GM21381 (cell line): Measurements from ENCODE around the gene GZMM.
"Not testable (repeated sequence)": the region's sequence is repeated elsewhere in the genome, so short reads cannot be mapped to it uniquely, and the experiment has no call there.

Experiments
- ATAC-seq: cut with Tn5 transposase; IDR thresholded peaks from one replicate; pipeline ENCODE4 v1.9.1; 2021; ENCODE audit warnings: mild to moderate bottlenecking, moderate library complexity; ENCODE audit not compliant: unreplicated experiment

GZMM gene

DNA sequence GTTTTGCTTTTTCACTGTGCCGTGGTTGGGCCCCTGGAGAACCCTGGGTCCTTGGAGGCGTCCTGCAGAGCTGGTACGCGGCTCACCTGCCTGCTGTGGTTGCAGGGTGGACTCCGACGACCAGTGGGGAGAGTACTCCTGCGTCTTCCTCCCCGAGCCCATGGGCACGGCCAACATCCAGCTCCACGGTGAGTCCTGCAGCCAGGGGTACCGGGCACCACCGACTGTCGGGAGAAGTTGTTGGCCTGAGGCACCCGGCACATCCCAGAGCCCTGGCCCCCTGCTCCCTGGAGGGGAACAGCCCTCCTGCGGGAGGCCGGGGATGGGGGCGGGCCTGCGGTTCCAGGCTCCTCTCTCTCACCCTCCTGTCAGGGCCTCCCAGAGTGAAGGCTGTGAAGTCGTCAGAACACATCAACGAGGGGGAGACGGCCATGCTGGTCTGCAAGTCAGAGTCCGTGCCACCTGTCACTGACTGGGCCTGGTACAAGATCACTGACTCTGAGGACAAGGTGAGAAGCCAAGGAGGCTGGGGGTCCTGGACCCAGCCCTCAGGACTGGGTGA is 36.5 kb downstream of the GZMM start:
- no peak for ATAC-seq

DNA sequence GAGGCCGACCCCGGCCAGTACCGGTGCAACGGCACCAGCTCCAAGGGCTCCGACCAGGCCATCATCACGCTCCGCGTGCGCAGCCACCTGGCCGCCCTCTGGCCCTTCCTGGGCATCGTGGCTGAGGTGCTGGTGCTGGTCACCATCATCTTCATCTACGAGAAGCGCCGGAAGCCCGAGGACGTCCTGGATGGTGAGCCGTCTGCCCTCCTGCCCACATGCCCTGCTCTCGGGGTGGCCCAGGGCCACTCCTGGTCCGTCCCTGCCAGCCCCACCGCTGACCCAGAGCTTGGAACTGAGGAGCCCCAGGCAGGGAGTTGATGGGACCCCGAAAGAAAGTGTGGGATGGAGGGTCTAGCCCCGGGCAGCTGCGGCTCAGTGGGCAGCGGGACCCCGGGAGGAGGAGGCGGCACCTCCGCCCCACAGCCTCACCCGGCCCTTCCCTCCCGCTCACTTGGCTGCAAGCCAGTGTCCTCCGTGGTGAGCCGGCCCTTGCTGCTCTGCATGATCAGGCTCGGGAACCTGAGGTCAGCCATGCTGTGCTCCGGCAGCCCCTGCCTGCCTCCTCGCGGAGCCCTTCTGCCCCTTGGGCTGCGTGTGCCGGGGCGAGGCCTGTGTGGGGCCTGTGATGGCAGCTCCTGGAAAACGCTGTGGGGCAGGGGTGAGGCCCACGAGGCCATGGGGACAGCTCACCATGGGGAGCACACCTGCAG is 37.7 kb downstream of the GZMM start:
- ATAC-seq, result no peak

DNA sequence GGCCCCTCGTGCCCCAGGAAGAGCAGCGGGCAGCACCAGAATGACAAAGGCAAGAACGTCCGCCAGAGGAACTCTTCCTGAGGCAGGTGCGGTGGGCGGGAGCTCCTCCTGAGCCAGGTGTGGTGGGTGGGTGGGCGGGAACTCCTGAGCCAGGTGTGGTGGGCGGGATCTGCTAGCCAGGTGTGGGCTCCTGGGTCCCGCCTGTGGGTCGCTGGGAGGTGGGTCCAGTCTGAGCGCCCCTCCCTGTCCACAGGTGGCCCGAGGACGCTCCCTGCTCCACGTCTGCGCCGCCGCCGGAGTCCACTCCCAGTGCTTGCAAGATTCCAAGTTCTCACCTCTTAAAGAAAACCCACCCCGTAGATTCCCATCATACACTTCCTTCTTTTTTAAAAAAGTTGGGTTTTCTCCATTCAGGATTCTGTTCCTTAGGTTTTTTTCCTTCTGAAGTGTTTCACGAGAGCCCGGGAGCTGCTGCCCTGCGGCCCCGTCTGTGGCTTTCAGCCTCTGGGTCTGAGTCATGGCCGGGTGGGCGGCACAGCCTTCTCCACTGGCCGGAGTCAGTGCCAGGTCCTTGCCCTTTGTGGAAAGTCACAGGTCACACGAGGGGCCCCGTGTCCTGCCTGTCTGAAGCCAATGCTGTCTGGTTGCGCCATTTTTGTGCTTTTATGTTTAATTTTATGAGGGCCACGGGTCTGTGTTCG is 38.8 kb downstream of the GZMM start:
- ATAC-seq, result no peak

DNA sequence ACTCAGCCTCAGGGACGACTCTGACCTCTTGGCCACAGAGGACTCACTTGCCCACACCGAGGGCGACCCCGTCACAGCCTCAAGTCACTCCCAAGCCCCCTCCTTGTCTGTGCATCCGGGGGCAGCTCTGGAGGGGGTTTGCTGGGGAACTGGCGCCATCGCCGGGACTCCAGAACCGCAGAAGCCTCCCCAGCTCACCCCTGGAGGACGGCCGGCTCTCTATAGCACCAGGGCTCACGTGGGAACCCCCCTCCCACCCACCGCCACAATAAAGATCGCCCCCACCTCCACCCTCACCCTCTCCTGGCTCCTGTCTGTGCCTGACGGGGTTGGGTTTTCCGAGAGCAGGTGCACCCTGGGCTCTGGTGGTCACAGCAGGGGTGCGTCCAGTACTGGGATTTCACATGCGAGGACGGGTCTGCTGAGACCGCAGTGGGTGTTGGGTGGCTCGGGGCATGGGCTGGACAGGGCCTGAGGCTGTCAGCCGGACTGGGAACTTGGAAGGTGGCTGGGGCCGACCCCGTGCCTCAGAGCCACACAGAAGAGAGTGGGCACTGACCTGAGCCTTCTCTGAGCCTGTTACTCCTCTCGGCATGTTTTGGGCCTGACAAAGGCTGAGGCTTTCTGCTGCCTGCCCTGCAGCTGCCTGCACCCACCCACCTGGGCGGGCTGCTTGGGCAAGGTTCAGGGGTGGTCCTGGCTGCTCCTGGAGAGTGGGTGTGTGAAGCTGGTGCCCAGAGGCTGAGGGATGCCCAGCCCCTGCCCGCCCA is 39.5 kb downstream of the GZMM start:
- ATAC-seq, result no peak

DNA sequence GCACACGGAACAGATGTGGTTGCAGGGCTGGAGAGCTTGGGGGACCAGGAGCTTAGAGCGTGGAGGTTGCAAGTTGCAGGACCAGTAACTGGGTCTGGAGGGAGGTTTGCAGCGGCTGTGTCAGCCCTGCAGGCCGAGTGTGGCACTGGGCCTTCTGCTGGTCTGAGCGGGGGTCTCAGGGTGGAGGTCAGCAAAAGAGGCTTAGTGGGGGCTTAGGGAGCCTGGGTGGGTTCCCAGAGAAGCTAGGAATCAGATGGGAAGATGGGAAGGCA is 40.1 kb downstream of the GZMM start:
- ATAC-seq, result no peak

DNA sequence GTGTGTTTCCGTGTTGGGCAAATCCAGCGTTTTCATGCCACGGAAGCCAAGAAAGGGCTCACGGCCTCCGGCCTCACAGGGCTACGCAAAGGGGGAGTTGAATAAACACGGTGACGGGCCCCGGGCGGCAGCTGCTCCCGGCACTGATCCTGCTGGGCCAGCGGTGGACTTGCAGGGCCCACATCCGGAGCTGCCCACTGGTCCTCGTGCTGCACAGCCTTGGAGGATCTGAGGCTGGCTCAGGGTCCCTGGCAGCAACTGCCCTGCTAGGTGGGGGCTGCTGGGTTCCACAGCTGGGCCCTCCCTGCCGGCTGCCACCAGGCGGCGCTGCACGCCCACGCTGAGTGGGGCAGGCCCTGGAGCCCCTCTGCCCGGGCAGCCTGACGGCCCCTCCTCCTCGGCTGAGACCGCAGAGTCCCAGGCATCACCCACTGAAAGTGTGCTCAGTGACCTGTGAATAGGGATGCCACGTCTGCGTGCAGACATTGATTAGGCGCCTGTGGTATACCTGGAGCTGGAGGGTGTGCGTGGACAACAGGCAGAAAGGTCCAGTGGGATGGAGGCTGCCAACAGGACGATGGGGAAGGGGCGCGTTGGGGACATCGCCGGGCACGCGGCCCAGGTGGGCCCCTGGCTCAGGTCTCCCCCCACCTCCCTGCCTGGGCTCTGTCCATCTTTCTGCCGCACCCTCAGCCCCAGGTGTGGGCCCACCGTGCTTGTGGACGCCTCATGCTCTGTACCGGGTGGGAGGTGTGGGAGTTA is 40.6 kb downstream of the GZMM start:
- no peak for ATAC-seq

DNA sequence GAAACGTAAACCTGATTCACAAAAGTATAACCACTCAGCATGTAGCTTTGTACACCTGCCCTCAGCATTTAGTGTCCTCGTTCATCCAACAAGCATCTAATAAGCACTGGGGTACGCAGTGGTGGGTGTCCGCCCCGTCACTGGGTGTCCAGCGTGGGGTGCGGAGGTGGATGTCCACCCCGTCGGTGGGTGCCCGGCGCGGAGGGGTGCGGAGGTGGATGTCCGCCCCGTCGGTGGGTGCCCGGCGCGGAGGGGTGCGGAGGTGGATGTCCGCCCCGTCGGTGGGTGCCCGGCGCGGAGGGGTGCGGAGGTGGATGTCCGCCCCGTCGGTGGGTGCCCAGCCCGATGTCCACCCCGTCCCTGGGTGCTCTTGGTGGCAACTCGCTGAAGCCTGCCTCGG is 41.3 kb downstream of the GZMM start:
- not testable (repeated sequence) for ATAC-seq

DNA sequence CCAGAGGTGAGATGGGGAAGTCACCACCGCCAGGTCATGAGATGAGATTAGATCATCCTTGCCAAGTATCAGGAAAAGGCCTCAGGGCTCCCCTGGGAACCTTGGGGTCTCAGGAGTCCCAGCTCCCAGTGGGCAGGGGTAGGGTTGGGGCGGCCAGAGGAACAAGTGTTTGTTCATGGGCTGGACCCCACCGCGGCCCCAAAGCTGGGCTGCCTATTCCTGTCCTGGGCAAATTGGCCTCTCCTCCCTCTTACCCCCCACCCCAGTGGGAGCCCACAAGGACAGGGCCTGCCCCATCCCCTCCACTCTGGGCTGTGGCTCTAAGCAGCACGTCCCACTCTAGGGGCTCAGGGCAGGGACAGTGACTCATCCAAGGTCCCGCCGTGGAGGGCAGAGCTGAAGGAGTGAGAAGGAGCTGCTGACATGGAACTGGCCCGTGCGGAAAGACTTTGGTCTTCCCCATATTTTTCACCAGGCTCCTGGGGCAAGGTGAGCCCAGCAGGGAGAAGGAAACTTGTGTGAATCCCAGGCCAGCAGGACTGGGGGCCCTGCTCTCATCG is 41.8 kb downstream of the GZMM start:
- ATAC-seq, result no peak

DNA sequence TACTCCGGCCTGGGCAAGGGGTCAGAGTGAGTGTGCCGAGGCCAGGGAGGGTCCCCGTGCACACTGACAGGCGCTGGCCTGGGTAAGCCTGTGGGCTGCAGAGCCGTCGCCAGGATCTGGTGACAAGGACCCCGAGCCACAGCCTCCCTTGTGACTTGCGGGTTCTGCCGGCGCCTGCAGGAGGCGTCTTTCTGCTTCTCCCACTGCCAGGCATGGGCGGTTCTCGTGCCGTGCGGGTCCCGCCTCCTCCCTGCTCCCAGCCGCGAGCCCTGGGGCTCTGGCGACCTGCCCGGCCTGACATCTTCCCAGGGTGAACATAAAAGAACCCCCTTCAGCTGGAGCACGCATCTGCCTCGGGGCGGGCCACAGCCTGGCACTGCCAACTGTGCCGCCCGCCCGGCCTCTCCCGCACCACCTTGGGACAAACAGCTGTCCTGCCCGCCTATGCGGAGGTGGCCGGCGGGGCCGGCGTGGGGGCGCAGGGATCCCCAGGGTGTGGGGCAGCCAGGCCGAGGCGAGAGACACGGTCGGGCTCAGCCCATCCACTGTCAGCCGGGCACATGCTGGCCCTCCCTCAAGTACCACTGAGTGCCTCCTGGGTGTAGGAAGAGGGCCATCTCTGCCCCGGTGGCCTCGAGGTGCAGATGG is 44.4 kb downstream of the GZMM start:
- no peak for ATAC-seq

DNA sequence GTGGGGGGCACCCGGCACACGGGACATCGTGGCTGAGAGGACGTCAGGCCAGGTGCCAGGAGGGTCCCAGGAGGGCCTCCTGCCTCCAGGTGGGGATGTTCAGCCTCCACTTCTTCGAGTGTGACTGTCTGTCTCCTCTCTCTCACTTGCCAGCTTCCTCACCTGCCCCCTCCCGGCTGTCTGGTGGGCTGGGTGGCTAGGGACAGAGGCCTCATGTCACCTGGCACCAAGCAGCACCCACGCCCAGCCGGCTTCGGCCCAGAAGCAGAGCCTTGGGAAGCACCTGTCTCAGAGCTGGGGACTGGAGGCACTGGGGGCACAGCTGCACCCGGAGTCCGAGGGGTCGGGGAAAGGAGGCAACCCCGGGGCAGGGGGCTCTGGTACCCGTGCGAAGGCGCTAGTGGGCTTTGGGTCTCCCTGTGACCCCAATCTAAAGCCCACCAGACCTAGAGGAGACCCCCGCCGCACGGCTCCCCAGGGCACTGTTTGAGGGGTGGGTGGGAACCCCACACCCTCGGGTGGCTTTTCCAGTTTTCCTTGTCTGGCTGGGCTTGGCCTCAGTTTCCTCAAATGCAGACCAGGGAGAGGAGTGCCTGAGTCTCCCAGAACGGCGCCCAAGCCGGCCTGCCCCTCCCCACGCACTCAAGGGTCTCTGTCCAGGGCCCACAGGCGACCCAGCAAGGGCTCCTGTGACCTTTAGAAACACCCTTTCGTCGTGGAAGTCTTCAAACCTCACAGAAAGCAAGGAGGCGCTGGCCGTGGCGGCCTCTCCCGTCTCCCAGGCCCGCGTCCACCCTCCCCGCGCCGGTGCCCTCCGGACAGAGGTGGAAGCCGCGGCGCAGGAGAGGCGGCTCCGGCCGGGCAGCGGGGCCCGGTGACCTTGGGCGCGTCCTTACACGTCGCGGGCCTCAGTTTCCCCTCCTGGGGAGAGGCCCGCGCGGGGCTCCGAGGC is 45.2 kb downstream of the GZMM start:
- no peak for ATAC-seq

DNA sequence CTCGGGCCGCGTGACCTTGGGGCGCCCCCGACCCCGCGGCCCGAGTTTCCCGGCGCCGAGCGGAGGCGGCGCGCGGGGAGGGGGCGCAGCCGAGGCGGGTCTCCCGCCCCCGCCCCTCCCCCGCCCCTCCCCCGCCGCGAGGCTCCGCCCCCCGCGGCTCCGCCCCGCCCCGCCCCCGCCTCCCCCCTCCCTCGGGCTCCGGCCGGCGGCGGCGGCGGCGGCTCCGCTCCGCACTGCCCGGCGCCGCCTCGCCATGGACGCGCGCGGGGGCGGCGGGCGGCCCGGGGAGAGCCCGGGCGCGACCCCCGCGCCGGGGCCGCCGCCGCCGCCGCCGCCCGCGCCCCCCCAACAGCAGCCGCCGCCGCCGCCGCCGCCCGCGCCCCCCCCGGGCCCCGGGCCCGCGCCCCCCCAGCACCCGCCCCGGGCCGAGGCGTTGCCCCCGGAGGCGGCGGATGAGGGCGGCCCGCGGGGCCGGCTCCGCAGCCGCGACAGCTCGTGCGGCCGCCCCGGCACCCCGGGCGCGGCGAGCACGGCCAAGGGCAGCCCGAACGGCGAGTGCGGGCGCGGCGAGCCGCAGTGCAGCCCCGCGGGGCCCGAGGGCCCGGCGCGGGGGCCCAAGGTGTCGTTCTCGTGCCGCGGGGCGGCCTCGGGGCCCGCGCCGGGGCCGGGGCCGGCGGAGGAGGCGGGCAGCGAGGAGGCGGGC is 46.0 kb downstream of the GZMM start, which contains the start of gene HCN2:
TSS of gene HCN2 (plus strand) at position 189 of the 703 bp plus-strand sequence. CDS start at position 254, 65 bp downstream.
- ATAC-seq, result no peak

DNA sequence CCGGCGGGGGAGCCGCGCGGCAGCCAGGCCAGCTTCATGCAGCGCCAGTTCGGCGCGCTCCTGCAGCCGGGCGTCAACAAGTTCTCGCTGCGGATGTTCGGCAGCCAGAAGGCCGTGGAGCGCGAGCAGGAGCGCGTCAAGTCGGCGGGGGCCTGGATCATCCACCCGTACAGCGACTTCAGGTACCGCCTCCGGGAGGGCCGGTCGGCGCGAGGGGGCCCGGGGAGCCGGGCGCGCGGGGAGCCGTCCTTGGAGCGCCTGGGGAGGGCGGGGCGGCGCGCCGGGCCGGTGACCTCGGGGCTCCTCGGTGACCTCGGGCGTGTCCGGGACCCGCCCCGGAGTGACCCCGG is 46.5 kb downstream of the GZMM start:
- ATAC-seq, result no peak

DNA sequence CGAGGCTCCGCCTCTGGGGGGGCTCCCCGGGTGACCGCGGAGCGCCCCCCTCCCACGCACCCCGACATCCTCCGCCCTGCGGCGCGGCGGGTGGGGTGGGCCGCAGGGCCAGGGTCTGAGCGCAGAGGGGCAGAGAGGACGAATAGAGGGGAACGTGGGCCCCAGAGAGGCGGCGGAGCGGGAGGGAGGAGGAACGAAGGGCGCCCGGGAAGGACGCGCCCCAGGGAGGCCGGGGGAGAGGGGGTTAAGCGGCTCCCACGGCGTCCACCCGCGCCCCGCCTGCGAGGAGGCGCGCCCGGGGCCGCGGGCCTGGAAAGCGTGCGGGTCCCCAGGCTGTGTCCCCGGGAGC is 46.9 kb downstream of the GZMM start:
- no peak for ATAC-seq

DNA sequence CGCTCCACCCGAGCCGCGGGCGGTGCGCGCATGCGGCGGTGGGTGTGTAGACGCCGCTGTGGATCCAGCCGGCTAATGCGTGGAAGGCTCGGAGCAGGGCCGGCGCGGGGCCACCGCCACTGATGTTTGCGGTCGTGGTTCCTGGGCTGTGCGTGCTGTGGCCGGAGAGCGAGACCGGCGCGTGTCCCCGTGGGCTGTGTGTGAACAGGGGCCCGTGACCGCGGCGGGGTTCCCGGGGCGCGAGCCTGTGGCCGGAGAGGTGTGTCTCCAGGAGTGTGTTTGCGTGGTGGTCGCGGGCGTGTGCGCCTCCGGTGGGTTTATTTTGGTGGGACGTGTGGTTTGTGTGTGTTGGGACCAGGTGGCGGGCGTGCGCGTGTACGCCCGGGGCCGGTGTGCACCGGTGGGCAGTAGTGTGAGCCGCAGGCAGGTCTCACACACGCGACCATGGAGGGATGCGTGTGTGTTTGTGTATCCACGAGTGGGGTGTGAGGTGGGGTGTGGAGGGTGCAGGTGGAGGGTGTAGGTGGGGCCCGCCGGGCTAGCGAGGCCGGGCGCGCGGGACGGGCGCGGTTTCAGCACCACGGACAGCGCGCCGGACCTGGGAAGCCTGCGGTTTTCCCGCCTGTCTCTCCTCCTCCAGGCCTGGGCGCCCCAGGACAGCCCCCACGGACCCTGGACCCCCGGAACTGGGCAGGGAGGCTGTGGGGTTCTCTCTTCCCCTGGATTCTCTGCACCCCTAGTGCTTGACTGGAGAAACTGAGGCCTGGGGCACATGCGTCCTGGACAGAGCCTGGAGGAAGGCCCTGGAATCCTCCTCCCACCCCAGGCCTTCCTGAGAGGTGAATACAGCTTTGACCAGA is 47.5 kb downstream of the GZMM start:
- no peak for ATAC-seq

DNA sequence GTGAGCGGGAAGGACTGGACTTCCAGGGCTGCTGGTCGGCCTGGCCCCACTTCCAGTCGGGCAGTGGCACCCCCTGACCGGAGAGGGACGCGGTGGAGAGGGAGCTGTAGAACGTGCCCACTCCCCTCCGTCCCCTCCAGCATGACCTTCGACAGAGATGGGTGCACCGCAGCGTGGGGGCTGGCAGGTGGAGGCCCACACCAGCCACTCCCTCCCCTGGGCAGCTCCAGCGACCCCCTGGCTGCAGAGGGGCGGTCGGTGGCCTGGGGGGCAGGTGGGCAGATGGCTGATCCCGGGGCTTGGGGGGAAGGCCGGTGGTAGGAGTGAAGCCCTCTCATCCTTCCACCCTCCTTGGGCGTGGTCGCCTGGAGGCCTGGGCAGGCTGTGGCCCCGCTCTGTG is 48.2 kb downstream of the GZMM start:
- no peak for ATAC-seq

DNA sequence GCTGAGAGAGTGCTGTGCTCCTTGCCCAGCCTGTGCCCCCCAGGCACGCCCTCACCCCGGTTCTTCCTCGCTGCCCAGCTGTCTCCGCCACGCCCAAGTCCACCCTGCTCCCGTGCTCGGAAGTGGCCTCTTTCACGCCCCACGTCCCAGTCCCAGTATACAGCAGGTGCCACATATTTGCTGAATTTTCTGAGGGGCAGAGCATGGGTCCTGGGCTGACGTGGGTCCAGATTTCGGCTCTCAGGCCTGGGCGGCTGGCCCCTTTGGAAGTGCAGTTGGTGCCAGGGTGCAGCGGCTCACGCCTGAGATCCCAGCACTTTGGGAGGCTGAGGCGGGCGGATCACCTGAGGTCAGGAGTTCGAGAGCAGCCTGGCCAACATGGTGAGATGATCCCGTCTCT is 49.2 kb downstream of the GZMM start:
- ATAC-seq, result no peak

DNA sequence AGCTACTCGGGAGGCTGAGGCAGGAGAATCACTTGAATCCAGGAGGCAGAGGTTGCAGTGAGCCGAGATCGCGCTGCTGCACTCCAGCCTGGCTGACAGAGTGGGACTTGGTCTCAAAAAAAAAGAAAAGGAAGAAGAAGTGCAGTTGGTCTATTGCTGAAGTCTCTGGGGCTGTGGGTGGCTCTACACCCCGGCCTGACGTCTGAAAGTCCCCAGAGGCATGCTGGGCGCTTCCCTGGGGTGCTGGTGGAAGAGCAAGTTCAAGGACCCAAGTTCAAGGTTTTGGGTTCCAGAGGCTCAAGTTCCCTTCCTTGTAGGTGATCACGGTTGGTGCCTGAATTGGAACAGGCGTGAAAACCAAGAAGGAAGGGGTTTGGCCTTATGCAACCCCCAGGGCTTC is 49.7 kb downstream of the GZMM start:
- ATAC-seq, result no peak
